Mucosa of descending colon (tissue), 3 donors: ENCODE measurements around the gene RIPOR2. TPM values are rescaled to one million over a fixed set of nuclear protein-coding genes. Genes with fewer than 3 reads are reported as not detected.

Experiments used
- ATAC-seq: fragments of 200-7000 bp; cut with Tn5 transposase; one replicate; pipeline ENCODE4 v1.9.1; 2020; ENCODE audit warnings: mild to moderate bottlenecking, moderate library complexity
- DNase-seq, 3 donors: peaks; one replicate each; pipeline ENCODE4 v3.0.0-alpha.2; 2020
- H3K36me3 ChIP-seq: fragments of 200-600 bp; one replicate; pipeline ENCODE4 v1.8.0; 2021; ENCODE audit warnings: low read depth, mild to moderate bottlenecking
- H3K4me1 ChIP-seq: fragments of 200-600 bp; one replicate; pipeline ENCODE4 v1.8.0; 2021; ENCODE audit warnings: low read depth, mild to moderate bottlenecking
- H3K4me3 ChIP-seq: fragments of 200-600 bp; one replicate; pipeline ENCODE4 v1.8.0; 2021; ENCODE audit warnings: mild to moderate bottlenecking
- H3K9me3 ChIP-seq: fragments of 200-600 bp; one replicate; pipeline ENCODE4 v1.8.0; 2021; ENCODE audit warnings: mild to moderate bottlenecking
- intact Hi-C, 2 donors: fragments of 100-400 bp; cut with DNase I in 1 of 2; cut with micrococcal nuclease in 1 of 2; formaldehyde crosslinking; loops; one replicate each; pipeline versions ENCODE4 v1.11.0 to v1.11.1; 2022; cut with DNase I, micrococcal nuclease
- total RNA-seq, 3 donors: library from RNA; stranded (reverse); fragmentation: NEBNext Ultra II Directional in 2 of 3; extraction: Animal tissue kit (Norgen Biotek cat#: 25700) in 2 of 3; gene quantifications; one replicate each; pipeline versions ENCODE4 v1.2.1 to v1.2.4, GENCODE V29; 2021 to 2023
- TF ChIP-seq, protein P1 (sequence below): fragments of 200-600 bp; IDR thresholded peaks from one replicate; pipeline ENCODE4 v1.8.0; 2022; ENCODE audit warnings: antibody characterized with exemption, mild to moderate bottlenecking
- donor health status: DM: no; HTN: no; CAD: no; lungs with moderate emphysema.
- donor health status: DM: no; HTN: no; CAD: no.
- donor health status: DM: no; HTN: yes; CAD: no.

Gene RIPOR2
- total RNA-seq, 3 donors from 2014 or later = 2.9 to 4.7 (median 4.1) TPM

DNA sequence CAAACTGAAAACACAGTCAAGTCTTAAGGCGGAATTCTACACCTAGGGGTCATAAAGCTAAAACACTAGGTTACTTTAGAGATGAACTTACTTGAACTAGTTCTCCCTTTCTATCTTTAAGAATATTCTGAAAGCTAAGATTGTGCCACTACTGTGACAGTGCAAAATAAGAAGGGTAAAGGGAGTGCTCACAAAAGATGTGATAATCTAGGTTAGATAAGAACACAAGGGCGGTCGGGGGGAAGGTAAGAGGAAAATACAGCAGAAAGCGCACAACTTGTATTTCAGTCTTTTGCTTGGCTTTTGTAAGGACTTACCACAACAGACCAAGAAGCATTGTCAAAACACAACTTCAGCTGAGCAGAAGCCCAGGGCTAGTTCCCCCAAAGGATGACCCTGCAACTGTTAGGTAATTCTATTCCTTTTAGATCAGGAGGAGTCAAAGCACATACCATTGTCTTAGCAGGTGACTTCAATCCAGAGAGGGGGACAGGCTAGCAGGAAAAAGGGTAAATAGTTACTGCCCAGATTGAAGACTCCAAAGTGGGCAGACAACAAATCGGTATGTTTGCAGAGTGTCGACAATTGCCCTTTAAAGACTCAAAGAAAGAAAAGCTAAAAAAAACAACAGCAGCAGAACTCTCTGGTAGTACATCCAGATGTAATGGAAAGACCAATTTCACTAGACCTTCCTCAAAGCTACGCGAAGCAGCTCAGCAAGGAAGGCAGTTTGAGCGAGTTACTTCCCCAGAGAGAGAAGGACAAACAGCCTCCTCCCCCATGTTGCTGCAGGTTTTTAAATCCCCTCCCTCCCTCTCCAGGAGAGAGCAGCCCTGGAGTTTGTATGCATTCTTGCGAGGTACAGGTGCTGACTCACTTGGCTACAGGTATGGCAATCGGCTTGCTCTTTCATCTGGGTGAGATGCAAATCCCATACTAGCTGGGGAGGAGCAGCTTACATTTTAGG, 59.0 kb downstream of the RIPOR2 start:
- no peak for ATAC-seq
- Histone ChIP-seq H3K9me3 (no peaks in the 10 kb centered on the region), H3K4me3 (no peak overlapping the region), H3K4me1 (no peaks in the 10 kb centered on the region), H3K36me3 (no peaks in the 10 kb centered on the region)
- intact Hi-C loops = no loop called here
- TF ChIP-seq, protein P1, sequence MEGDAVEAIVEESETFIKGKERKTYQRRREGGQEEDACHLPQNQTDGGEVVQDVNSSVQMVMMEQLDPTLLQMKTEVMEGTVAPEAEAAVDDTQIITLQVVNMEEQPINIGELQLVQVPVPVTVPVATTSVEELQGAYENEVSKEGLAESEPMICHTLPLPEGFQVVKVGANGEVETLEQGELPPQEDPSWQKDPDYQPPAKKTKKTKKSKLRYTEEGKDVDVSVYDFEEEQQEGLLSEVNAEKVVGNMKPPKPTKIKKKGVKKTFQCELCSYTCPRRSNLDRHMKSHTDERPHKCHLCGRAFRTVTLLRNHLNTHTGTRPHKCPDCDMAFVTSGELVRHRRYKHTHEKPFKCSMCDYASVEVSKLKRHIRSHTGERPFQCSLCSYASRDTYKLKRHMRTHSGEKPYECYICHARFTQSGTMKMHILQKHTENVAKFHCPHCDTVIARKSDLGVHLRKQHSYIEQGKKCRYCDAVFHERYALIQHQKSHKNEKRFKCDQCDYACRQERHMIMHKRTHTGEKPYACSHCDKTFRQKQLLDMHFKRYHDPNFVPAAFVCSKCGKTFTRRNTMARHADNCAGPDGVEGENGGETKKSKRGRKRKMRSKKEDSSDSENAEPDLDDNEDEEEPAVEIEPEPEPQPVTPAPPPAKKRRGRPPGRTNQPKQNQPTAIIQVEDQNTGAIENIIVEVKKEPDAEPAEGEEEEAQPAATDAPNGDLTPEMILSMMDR = no peak
- DNase-seq = no peak

DNA sequence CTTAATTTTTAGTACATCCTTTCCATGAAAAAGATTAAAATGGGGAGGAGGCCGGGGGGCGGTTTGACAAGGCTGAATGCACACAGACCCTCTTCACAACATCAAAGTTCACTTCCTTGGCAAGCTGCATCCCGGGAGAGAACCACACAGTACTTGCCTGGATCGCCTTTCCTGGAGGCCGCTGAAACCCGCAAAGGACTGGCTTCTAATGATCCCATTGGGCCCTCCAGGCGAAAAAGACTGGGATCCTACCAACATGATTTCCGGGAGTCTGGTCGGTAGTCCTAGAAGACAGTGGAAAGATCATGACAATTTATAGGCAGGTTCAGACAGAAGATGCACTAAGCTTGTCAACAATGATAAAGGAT, 60.2 kb downstream of the RIPOR2 start:
- no peak overlapping the region for H3K4me3 ChIP-seq
- no peaks in the 10 kb centered on the region for H3K9me3 ChIP-seq
- no peak for DNase-seq
- ATAC-seq = no peak
- H3K36me3 ChIP-seq = no peaks in the 10 kb centered on the region
- no peaks in the 10 kb centered on the region for H3K4me1 ChIP-seq
- TF ChIP-seq, protein P1 = no peak
- intact Hi-C loops = no loop called here

DNA sequence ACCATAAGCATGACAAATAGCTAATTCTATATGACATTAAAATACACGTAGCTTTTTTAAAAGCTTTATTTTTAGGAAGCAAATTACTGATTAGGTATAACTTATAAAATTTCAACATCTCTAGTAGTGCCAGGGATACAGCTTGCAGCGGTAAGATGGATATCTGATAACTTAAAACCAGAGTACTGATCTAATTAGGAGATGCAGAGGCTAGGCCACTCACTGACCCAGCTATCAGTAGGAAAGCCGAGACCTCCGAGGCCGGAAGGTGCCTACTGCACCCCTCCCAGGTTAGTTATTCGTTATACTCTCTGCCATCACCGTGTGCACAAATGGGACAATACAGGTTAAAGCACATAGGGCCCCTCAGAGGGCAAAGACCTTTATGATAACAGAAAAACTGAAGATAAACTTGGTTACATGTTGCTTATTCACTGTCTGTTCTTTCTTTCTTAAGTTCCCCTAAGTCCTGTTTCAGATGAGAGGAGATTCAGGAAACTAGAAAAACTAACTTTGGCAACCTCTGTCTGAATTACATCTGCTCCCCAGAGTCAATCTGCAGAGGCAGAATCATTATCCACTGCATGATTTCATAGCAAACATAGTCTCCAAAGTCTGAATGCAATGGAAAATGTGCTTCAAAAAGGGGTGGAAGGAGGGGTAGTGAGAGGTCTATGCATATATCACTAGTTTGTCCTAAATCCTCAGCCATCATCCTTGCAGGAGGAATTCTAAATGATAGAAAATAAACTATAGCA, 60.8 kb downstream of the RIPOR2 start:
- H3K9me3 ChIP-seq = no peaks in the 10 kb centered on the region
- ATAC-seq (no peak), DNase-seq (no peak)
- TF ChIP-seq, protein P1 = no peak
- no peak overlapping the region for H3K4me3 ChIP-seq
- intact Hi-C loops = no loop called here
- H3K36me3 ChIP-seq = no peaks in the 10 kb centered on the region
- no peaks in the 10 kb centered on the region for H3K4me1 ChIP-seq

DNA sequence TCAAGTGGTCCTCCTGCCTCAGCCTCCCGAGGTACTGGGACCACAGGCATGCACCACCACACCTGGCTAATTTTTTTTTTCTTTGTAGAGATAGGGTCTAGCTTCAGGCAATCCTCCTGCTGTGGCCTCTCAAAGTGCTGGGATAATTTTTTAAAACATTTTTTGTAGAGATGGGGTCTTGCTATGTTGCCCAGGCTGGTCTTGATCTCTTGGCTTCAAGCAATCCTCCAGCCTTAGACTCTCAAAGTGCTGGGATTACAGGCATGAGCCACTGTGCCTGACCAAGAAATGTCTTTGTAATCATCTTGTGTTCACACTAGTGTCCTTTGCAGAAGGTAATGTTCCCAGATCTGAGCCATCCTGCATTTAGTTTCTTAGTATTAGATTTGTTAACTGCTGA, 61.6 kb downstream of the RIPOR2 start:
- no peak for DNase-seq
- H3K4me3 ChIP-seq = no peak overlapping the region
- no peak for ATAC-seq
- no peaks in the 10 kb centered on the region for H3K9me3 ChIP-seq
- no peaks in the 10 kb centered on the region for H3K4me1 ChIP-seq
- TF ChIP-seq, protein P1 = no peak
- intact Hi-C loops = no loop called here
- H3K36me3 ChIP-seq = no peaks in the 10 kb centered on the region

DNA sequence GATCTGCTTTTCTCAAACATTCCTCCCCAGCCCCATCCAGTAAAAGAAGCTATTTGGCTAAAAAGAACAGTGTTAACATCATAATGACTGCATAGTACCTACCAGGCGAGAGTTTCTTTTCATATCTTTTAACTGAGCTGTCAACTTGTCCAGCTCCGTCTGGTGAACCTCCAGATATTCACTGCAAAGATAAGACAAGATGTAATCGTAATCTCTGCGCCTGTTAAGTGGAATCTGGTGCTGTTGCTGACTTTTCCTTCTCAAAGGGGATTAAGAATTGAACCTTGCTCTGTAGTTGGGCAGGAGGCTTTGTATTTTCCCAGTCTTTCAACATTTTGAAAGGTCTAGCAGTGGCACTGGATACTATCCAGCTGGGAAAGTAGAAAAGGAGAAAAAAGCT, 63.0 kb downstream of the RIPOR2 start:
- no peaks in the 10 kb centered on the region for H3K4me1 ChIP-seq
- no peaks in the 10 kb centered on the region for H3K36me3 ChIP-seq
- TF ChIP-seq, protein P1 = no peak
- no peak overlapping the region for H3K4me3 ChIP-seq
- no peaks in the 10 kb centered on the region for H3K9me3 ChIP-seq
- DNase-seq (no peak), ATAC-seq (no peak)
- intact Hi-C loops = no loop called here
